Kidney (tissue), 14 donors: ENCODE data around the gene MPP1. TPM values are rescaled to one million over a fixed set of nuclear protein-coding genes. Genes with fewer than 3 reads are reported as not detected.

ENCODE experiments used
- DNase-seq, 5 donors: peaks; one replicate each; pipeline ENCODE4 v3.0.0-alpha.2; 2013 to 2020
- FAIRE-seq: peaks from 2 replicates; lab custom pipeline; 2012; peaks lifted over from hg19 to GRCh38; lab: Jason Lieb, UNC
- H3K27ac ChIP-seq, 2 donors: one replicate each; pipeline ENCODE4 v1.7.0; 2013; ENCODE audit warnings: low read depth in 2 of 2, low read length in 2 of 2, inconsistent platforms in 1 of 2
- H3K27me3 ChIP-seq: one replicate; pipeline ENCODE4 v1.7.1; 2013; ENCODE audit warnings: low read length, inconsistent platforms; ENCODE audit not compliant: control insufficient read depth, insufficient read depth
- H3K36me3 ChIP-seq, 3 donors: one replicate each; pipeline versions ENCODE4 v1.7.0 to v1.7.1; 2013; ENCODE audit warnings: low read length in 3 of 3, control low read depth in 1 of 3, inconsistent platforms in 1 of 3; ENCODE audit not compliant: insufficient read depth in 3 of 3, control insufficient read depth in 2 of 3
- H3K4me1 ChIP-seq, 3 donors: one replicate each; pipeline versions ENCODE4 v1.7.0 to v1.7.1; 2013; ENCODE audit warnings: low read length in 3 of 3, inconsistent platforms in 1 of 3, low read depth in 1 of 3; ENCODE audit not compliant: control insufficient read depth in 2 of 3, insufficient read depth in 2 of 3
- H3K4me3 ChIP-seq, 3 donors: one replicate each; pipeline versions ENCODE4 v1.7.0 to v1.8.1; 2013; ENCODE audit warnings: low read length in 3 of 3, control low read depth in 1 of 3, inconsistent platforms in 1 of 3
- H3K9ac ChIP-seq, 3 donors: one replicate each; pipeline versions ENCODE4 v1.7.0 to v1.7.1; 2013; ENCODE audit warnings: low read length in 3 of 3, control low read depth in 1 of 3, inconsistent platforms in 1 of 3
- H3K9me3 ChIP-seq, 3 donors: one replicate each; pipeline versions ENCODE4 v1.7.0 to v1.7.1; 2013; ENCODE audit warnings: low read length in 3 of 3, control low read depth in 1 of 3, inconsistent platforms in 1 of 3; ENCODE audit not compliant: control insufficient read depth in 2 of 3, insufficient read depth in 1 of 3
- CTCF ChIP-seq: IDR thresholded peaks from 3 replicates; pipeline ENCODE4 v1.5.1; 2012; ENCODE audit warnings: mild to moderate bottlenecking, moderate library complexity, borderline replicate concordance; ENCODE audit not compliant: insufficient read depth; ENCODE audit errors: extremely low read depth
- intact Hi-C: fragments of 100-400 bp; cut with DNase I; formaldehyde crosslinking; loops from one replicate; pipeline ENCODE4 v1.11.1; 2022
- polyA plus RNA-seq: library from polyadenylated mRNA; stranded (reverse); fragments of 350-450 nt; fragmentation: Illumina TruSeq; extraction: RNeasy Lipid Tissue Mini Kit (QIAGEN cat#74804); gene quantifications from one replicate; pipeline ENCODE4 v1.2.3, GENCODE V29; 2014; ENCODE audit warnings: low read depth, low replicate concordance; ENCODE audit not compliant: insufficient read depth
- total RNA-seq: library from RNA; stranded (reverse); fragmentation: NEBNext Ultra II Directional; extraction: Animal tissue kit (Norgen Biotek cat#: 25700); gene quantifications from one replicate; pipeline ENCODE4 v1.2.1, GENCODE V29; 2021
- donor health status: control.
- donor health status: control.
- donor health status: control.
- donor health status: control.
- donor health status: control.
- donor health status: DM: yes; HTN: yes; CAD: no.
- donor health status: Normal renal cell carcinoma (clear cell type).

MPP1 gene
- total and polyA plus RNA-seq, 2 donors from 2014 or later: 47.0 to 76.4 TPM

- Histone ChIP-seq H3K27ac (peak overlapping the region in 1 of 2 donors; percentile 3), H3K4me1 (peaks cover 0 to 15% (median 3%) of the 10 kb centered on the region in 3 donors), H3K4me3 (peak overlapping the region in 2 of 3 donors; percentile 3 to 12), H3K27me3 (no peaks in the 10 kb centered on the region), H3K9me3 (no peaks in the 10 kb centered on the region), H3K36me3 (no peaks in the 10 kb centered on the region), H3K9ac (no peak overlapping the region)
- DNase-seq (peak in 2 of 5 donors; percentile 12 to 51), FAIRE-seq (no peak)
- intact Hi-C loops: no loop called here
- no peak for TF ChIP-seq CTCF
Observed at GRCh38 chrX:154799556-154800348, 5.5 kb downstream of the MPP1 start.

- Histone ChIP-seq H3K27me3 (no peaks in the 10 kb centered on the region), H3K36me3 (no peaks in the 10 kb centered on the region), H3K27ac (no peak overlapping the region), H3K9me3 (no peaks in the 10 kb centered on the region), H3K9ac (no peak overlapping the region), H3K4me1 (peaks cover 0 to 7% (median 6%) of the 10 kb centered on the region in 3 donors), H3K4me3 (no peak overlapping the region)
- intact Hi-C loops: no loop called here
- FAIRE-seq (no peak), DNase-seq (no peak)
- no peak for TF ChIP-seq CTCF
Observed at GRCh38 chrX:154797006-154797405, 8.3 kb downstream of the MPP1 start.

GRCh38 chrX:154795016-154795415, 10.3 kb downstream of the MPP1 start:
- Histone ChIP-seq H3K4me1 (peaks cover 0 to 3% (median 3%) of the 10 kb centered on the region in 3 donors), H3K9me3 (no peaks in the 10 kb centered on the region), H3K27ac (no peak overlapping the region), H3K9ac (no peak overlapping the region), H3K4me3 (no peak overlapping the region), H3K36me3 (no peaks in the 10 kb centered on the region), H3K27me3 (no peaks in the 10 kb centered on the region)
- intact Hi-C loops: no loop called here
- no peak for TF ChIP-seq CTCF
- DNase-seq (no peak), FAIRE-seq (no peak)
